ENCODE results near the gene SRSF1. TPM values are rescaled to one million over a fixed set of nuclear protein-coding genes. Genes with fewer than 3 reads are reported as not detected.

The SRSF1 gene
- total and polyA plus RNA-seq, 2 of the 4 experiments (the other 2 are of a cell fraction) = 190 to 357 TPM

DNA sequence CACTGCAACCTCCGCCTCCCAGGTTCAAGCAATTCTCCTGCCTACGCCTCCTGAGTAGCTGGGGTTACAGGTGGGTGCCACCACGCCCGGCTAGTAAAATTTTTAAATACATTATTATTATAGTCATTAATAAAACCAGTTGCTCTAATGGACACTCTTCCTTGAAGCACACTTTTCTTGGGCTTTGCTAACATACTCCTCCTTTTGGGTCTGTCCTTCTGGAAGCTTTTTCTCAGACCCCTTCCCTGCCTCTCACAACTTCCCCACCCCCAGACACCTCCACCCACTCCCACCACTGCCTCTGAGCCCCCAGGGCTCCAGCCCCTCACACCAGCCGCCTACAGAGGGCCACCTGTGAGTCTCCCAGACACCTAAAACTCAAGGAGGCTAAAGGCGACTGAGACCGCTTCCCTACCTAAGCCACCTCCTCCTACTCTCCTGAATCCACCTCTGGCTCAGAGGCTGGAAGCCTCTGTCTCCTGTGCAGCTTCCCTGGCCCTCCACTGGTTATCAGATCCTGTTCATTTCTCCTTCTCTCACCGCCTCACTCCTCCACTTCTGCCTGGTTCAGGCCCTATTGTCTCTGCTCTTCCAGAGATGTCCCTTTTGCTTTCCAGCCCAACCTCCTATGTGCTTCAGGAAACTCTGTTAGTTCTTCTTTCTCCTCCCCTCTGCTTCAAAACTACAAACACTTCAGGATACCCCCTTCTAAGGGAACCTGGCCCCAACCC, 49.8 kb downstream of the SRSF1 start:
- Histone ChIP-seq H3K4me3 (ENCODE audit: insufficient read depth, low read depth, low read length) (no peak overlapping the region), H3K4me2 (ENCODE audit: low read depth, low read length) (no peak overlapping the region), H2AK5ac (ENCODE audit: low read depth, low read length) (peak overlapping the region; percentile 13; the same call in 1 of the 2 replicates), H3K36me3 (ENCODE audit: control insufficient read depth, insufficient read depth, low read length) (no peaks in the 10 kb centered on the region), H2BK5ac (ENCODE audit: low read depth, low read length, poor library complexity, severe bottlenecking) (no peak overlapping the region), H3K4me1 (ENCODE audit: control insufficient read depth, insufficient read depth, low read length) (peaks cover 22% of the 10 kb centered on the region), H3K56ac (ENCODE audit: extremely low read depth, insufficient read depth, low read length) (no peak overlapping the region), H2BK20ac (ENCODE audit: low read depth, low read length) (no peak overlapping the region), H2BK15ac (ENCODE audit: low read depth, low read length) (no peak overlapping the region), H3K4ac (ENCODE audit: low read depth, low read length) (no peak overlapping the region), H4K5ac (ENCODE audit: low read depth, low read length) (no peak overlapping the region), H3K9me3 (ENCODE audit: control insufficient read depth, insufficient read depth, low read length) (no peaks in the 10 kb centered on the region), H3K9ac (ENCODE audit: low read depth, low read length) (no peak overlapping the region), H2AFZ (replicated peaks; ENCODE audit: low read length, poor library complexity) (no peak overlapping the region), H4K20me1 (ENCODE audit: insufficient read depth, low read length) (no peaks in the 10 kb centered on the region), H3K27me3 (ENCODE audit: control insufficient read depth, insufficient read depth, low read length) (no peaks in the 10 kb centered on the region), H3K79me1 (ENCODE audit: low read depth in 1 of 2, low read length in 2 of 2) (peaks cover 17 to 32% of the 10 kb centered on the region in 2 experiments), H3K9me1 (ENCODE audit: insufficient read depth, low read length) (peaks cover 17% of the 10 kb centered on the region), H3K14ac (replicated peaks; ENCODE audit: low read depth, low read length) (no peak overlapping the region), H2BK120ac (ENCODE audit: low read depth, low read length) (no peak overlapping the region), H4K91ac (ENCODE audit: insufficient read depth, low read depth, low read length) (no peak overlapping the region), H3K18ac (ENCODE audit: low read depth, low read length) (no peak overlapping the region), H4K8ac (ENCODE audit: low read depth in 2 of 2, low read length in 2 of 2) (no peak overlapping the region), H3K23ac (ENCODE audit: low read depth, low read length) (peak overlapping the region; percentile 16; the same call in 1 of the 2 replicates), H3K27ac (ENCODE audit: insufficient read depth, low read length) (no peak overlapping the region), H2AK9ac (replicated peaks; ENCODE audit: low read depth, low read length, poor library complexity) (no peak overlapping the region)
- dilution Hi-C loops (cut with HindIII; ENCODE audit: low sequenced_read_pairs, unreplicated experiment) = no loop called here
- ChIA-PET POLR2A (ENCODE audit: unreplicated experiment) (no interaction called here), CTCF (no interaction called here)
- 100% methylated on average over 1 of the region's 8 CpGs; no CpG with 5 or more reads in 1 of the 2 experiments for WGBS, 2 experiments (ENCODE audit: extremely low coverage in 2 of 2, insufficient read length in 1 of 2)
- ATAC-seq (ENCODE audit: low read depth) (no peak), DNase-seq (no peak)
- intact Hi-C loops (cut with micrococcal nuclease) = no loop called here
- no peak for TF ChIP-seq RAD21 (IDR thresholded peaks at IDR 0.05; ENCODE audit: low read length)
- TF ChIP-seq, protein P1, sequence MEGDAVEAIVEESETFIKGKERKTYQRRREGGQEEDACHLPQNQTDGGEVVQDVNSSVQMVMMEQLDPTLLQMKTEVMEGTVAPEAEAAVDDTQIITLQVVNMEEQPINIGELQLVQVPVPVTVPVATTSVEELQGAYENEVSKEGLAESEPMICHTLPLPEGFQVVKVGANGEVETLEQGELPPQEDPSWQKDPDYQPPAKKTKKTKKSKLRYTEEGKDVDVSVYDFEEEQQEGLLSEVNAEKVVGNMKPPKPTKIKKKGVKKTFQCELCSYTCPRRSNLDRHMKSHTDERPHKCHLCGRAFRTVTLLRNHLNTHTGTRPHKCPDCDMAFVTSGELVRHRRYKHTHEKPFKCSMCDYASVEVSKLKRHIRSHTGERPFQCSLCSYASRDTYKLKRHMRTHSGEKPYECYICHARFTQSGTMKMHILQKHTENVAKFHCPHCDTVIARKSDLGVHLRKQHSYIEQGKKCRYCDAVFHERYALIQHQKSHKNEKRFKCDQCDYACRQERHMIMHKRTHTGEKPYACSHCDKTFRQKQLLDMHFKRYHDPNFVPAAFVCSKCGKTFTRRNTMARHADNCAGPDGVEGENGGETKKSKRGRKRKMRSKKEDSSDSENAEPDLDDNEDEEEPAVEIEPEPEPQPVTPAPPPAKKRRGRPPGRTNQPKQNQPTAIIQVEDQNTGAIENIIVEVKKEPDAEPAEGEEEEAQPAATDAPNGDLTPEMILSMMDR (conservative IDR thresholded peaks at IDR 0.05; ENCODE audit: low read depth, low read length) = no peak
- TF ChIP-seq NFE2L2 (IDR thresholded peaks at IDR 0.05; ENCODE audit: low read depth, low read length) = no peak
- no peak for TF ChIP-seq BHLHE40 (IDR thresholded peaks at IDR 0.05; ENCODE audit: low read depth, low read length)
- TF ChIP-seq CEBPB (IDR thresholded peaks at IDR 0.05; ENCODE audit: low read depth, low read length) = no peak
- no peak for TF ChIP-seq CHD1 (IDR thresholded peaks at IDR 0.05; ENCODE audit: low read depth, low read length)
- TF ChIP-seq, protein P2, sequence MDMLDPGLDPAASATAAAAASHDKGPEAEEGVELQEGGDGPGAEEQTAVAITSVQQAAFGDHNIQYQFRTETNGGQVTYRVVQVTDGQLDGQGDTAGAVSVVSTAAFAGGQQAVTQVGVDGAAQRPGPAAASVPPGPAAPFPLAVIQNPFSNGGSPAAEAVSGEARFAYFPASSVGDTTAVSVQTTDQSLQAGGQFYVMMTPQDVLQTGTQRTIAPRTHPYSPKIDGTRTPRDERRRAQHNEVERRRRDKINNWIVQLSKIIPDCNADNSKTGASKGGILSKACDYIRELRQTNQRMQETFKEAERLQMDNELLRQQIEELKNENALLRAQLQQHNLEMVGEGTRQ (IDR thresholded peaks at IDR 0.05; ENCODE audit: low read depth, low read length) = no peak
- no peak for TF ChIP-seq MAFK (IDR thresholded peaks at IDR 0.05; ENCODE audit: low read depth, low read length)
- no peak for TF ChIP-seq MXI1 (IDR thresholded peaks at IDR 0.05; ENCODE audit: borderline replicate concordance, low read depth, low read length)
- TF ChIP-seq MAZ (IDR thresholded peaks at IDR 0.05; ENCODE audit: borderline replicate concordance, low read depth, low read length) = no peak
- TF ChIP-seq SMC3 (IDR thresholded peaks at IDR 0.05; ENCODE audit: low read depth, low read length) = no peak
- no peak for TF ChIP-seq RFX5 (IDR thresholded peaks at IDR 0.05; ENCODE audit: low read depth, low read length)
- in situ Hi-C loops (cut with MboI; ENCODE audit: low sequenced_read_pairs) = no loop called here
- no TSS peak for BruUV-seq (replicated peaks)

All from IMR-90 (cell line).